GM19463 (cell line): Measurements from ENCODE around the gene COPA.
"Not testable (repeated sequence)": the region's sequence is repeated elsewhere in the genome, so short reads cannot be mapped to it uniquely, and the experiment has no call there.

Experiments used
- ATAC-seq: cut with Tn5 transposase; IDR thresholded peaks from one replicate; pipeline ENCODE4 v1.9.1; 2021; ENCODE audit warnings: mild to moderate bottlenecking, moderate library complexity; ENCODE audit not compliant: unreplicated experiment

Gene COPA

DNA sequence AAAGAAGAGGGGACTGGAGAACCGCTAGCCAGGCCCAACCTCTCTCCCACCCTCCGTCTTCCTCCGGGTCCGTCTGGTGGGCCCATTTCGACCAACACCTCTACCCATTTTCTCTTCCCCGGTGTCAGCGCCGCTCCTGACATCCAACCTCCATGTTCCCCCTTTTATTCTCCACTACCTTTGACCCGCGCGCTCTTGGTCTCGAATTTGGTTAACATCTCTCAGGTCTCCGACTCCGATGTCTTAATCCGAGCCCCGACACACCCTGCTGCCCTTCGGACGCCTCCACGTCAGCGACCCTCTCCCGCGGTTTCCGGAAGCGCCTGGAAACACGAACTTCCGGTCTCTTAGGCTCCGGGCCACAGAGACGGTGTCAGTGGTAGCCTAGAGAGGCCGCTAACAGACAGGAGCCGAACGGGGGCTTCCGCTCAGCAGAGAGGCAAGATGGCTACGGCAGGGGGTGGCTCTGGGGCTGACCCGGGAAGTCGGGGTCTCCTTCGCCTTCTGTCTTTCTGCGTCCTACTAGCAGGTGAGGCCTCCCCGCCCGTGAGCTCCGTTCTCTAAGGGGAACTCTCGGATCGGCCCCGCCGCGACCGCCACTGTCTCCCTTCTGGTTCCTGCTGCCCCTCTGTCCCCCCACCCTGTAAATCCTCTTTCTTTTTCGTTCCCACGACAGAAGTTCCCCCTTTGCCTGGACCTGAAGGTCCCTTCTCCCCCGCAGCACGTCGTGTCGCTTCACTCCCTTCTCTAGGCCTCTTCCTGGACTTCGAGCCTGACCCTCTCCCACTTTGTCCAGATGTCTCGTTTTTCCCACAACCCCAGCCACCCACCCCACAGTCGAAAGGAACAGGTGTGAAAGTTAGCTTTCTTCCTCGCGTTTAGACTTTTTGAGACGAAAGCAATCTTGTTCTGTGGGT is at the start of gene COPA, which contains the start of gene NCSTN:
Gene COPA (minus strand): TSS at position 298 of the 917 bp plus-strand sequence. CDS start 80 bp downstream, at position 218.
Gene NCSTN (plus strand): TSS at position 431 of the 917 bp plus-strand sequence. CDS start 14 bp downstream, at position 445.
- peak; percentile 94 for ATAC-seq

DNA sequence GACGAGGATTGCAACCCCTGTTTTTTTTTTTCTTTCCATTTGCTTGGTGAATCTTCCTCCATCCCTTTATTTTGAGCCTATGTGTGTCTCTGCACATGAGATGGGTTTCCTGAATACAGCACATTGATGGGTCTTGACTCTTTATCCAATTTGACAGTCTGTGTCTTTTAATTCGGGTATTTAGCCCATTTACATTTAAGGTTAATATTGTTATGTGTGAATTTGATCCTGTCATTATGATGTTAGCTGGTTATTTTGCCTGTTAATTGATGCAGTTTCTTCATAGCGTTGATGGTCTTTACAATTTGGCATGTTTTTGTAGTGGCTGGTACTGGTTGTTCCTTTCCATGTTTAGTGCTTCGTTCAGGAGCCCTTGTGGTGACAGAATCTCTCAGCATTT is 45.4 kb upstream of the COPA start:
- ATAC-seq, result not testable (repeated sequence)

DNA sequence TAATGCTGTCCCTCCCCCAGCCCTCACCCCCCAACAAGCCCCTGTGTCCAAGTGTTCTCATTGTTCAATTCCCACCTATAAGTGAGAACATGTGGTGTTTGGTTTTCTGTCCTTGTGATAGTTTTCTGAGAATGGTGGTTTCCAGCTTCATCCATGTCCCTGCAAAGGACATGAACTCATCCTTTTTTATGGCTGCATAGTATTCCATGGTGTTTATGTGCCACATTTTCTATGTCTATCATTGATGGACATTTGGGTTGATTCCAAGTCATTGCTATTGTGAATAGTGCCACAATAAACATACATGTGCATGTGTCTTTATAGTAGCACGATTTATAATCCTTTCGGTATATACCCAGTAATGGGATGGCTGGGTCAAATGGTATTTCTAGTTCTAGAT is 41.8 kb upstream of the COPA start:
- not testable (repeated sequence) for ATAC-seq

DNA sequence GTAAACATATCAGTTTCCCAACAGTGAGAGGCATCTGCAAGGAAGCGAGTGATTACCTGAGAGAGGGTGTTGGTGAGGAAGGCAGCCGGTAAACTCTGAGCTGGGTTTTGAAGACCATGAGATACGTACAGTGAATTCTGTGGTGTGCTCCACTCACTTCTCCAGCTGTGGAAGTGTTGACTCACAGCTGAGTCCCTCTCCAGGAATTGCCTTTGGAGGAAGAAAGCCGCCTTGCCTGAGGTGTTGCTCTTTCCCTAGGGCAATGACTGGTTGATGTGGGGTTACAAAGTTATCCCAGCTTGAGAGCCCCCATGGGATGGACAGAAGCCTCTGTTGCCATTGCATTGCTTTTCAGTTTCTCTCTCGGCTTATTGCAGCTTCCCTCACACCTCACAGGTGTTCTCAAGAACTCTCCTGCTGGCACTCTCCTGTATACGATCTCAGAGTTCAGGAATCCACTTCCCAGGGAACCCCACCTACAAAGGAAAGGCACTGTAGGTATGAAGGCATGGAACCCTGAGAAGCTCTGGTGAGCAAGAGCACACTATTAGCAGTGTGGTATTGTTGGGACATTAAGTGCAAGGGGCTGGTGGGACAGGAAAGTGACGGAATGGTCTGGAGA is 34.6 kb upstream of the COPA start:
- no peak for ATAC-seq

DNA sequence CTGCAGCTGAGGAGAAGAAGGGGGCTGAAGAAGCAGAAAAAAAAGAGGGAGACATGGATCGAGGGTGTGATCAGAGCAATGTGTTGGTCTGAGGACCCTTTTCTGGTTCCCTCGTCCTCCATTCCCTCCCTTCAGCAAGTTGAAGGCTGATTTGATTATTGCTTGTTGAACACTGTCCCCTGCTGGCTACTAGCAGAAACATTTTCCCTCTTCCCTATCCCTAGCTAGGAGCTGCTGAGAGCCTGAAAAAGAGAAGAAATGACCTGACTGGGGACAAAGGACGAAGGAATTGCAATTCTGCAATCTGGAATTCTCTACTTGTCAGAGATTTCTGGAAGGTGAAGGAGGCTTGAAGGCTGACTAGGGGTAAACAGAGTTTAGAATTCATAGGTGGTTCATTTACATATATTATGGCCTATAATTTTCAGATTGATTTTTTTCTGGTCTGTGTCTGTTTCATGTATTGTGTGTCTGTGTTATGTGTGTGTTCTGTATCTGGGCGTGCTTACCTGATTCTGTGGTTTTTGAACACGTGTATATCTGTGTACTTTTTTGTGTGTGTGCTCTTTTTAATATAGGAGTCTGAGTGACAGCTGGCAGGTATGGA is 33.6 kb upstream of the COPA start:
- peak; percentile 63 for ATAC-seq

DNA sequence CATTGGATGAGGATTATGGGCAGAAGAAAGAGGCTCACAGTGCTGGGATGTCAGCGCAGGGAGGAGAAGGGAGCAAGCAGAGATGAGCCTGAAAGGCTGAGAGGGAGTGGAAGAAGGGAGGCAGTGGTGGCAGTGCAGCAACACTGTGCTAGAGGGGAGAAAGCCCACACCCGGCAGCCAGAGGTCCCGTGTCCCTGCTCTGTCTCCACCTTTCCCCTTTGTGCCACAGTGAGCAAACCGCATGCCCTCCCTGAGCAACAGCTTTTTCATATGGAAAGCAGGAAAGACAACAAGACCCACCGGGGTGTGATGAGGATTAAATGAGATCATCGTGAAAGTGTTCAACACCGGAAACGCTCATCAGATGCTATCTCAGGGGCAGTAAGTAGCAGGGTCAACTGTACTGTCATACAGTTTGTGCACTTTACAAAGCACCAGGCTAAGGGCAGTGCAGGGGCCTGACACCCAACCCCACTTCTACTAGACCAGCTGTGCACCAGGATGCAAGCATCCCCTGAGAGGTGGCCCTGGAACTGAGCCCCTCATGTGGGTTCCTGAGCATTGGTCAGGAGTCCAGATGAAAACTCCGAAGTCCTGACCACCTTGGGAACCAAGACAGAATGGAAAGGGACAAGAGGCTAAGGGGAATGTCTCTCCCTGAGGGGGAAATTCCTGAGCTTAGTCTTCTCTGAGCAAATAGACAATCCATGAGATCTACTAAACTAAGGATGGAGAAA is 32.9 kb upstream of the COPA start:
- ATAC-seq, result peak; percentile 58

DNA sequence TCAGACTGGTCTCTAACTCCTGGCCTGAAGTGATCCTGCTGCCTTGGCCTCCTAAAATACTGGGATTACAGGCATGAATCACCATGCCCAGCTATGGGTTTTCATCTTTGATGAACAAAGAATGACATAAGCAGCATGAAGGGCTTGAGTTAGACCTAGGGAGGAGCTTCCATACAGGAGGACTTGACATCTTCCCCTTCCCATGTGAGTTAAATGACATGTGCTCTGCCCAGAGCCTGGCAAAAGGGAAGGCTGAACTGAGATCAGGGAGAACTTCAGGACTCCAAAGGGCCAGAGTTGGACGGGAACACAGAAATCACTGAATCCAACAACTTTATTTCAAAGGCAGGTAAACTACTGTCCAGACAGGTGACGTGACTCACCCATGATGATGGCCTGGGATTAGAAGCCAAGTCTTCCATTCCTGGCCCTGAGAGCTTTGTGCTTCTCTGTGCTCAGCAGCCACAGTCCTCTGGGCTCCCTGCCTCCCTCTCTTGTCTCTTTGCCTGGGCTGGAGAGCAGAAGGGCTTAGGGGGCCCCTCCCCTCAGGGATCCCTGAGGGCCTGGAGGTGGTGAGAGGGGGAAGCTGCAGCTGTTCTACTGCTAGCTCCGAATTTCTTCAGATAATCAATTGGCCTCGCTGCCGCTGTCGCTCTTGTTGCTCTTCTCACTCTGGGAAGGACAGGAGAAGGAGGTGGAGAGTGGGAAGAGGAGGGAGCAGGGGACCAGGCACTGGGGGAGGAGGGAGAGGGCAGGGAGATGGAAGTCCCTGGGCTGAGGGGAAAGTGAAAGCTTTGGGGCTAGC is 31.5 kb upstream of the COPA start:
- no peak for ATAC-seq

DNA sequence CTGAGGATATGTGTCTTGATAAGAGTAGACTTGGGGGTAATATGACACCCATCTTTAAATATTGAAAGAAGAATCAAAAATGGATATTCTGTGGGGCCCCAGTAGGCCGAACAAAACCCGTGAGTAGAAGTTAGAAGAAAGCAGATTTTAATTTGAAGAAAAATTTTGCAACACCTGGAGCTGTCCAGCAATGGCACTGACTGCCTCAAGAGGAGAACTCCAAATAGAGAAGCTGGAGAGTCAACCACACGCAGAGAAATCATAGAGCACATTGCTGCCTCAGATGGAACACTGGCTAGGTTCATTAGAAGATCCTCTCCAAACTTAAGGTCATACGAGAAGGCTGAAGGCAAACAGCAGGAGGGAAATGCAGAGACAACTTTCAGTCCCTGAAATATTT is 30.6 kb upstream of the COPA start:
- ATAC-seq, result no peak

DNA sequence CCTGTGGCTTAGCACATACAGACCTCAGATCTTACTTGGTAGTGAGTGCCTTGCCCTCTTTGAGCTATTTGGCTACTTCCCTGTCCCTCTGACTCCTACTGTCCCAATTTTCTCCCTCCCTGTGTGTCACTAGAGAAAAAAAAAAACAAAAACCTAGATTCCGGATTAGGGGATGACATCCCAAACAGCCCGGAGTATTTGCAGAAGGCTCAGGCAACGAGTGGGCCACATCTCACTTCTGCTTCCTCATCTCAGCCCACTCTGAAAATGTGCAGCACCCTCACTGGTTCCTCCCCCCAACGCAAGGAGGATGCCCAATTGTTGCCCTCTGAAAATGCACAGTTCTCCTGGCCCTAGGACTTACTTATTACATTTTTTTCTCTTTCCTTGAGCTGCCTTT is 28.7 kb upstream of the COPA start:
- no peak for ATAC-seq

DNA sequence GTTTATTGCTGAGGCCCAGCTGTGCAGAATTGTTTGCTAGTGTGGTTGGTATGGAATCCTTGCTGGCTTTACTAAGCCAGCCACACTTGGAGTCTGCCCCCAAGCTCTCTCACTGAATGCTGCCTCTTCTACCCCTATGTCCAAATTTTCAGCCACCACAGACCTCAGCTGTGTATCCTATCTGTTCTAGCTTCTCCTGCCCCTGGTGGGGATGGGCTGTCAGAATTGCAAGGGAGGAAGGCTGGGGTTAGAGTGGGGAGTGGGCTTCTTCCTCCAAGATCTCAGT is 28.2 kb upstream of the COPA start:
- ATAC-seq, result no peak

DNA sequence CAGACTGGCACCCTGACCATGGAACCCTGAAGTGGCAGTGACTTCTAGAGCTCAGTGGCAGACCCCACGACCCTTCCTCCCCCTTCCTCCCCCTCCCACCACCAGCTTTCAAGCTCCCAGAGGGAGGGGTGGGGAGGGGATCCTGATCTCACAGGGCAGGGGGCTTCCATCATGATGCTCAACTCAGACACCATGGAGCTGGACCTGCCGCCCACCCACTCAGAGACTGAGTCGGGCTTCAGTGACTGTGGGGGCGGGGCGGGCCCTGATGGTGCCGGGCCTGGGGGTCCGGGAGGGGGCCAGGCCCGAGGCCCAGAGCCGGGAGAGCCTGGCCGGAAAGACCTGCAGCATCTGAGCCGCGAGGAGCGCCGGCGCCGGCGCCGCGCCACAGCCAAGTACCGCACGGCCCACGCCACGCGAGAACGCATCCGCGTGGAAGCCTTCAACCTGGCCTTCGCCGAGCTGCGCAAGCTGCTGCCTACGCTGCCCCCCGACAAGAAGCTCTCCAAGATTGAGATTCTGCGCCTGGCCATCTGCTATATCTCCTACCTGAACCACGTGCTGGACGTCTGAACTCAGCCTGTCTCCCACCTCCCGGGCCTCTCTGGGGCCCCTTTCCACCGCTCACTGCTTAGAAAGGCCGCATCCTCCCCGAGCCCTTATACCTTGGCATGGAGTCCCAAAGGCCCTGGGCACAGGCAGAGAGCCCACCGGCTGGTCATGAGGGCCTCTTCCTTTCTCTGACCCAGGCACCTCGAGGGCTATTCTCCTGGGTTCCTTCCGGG is 27.7 kb upstream of the COPA start:
- ATAC-seq, result no peak

DNA sequence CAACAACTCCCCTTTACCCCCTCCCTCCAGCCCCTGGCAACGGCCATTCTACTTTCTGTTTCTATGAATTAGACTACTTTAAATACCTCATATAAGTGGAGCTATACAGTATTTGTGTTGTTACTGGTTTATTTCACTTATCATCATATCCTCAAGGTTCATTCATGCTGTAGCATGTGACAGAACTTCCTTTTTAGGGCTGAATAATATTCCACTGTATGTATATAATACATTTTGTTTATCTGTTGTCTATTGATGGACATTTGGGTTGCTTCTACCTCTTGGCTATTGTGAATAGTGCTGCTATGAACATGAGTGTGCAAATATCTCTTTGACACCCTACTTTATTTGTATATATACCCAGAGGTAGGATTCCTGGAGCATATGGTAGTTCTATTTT is 26.0 kb upstream of the COPA start:
- ATAC-seq, result no peak

DNA sequence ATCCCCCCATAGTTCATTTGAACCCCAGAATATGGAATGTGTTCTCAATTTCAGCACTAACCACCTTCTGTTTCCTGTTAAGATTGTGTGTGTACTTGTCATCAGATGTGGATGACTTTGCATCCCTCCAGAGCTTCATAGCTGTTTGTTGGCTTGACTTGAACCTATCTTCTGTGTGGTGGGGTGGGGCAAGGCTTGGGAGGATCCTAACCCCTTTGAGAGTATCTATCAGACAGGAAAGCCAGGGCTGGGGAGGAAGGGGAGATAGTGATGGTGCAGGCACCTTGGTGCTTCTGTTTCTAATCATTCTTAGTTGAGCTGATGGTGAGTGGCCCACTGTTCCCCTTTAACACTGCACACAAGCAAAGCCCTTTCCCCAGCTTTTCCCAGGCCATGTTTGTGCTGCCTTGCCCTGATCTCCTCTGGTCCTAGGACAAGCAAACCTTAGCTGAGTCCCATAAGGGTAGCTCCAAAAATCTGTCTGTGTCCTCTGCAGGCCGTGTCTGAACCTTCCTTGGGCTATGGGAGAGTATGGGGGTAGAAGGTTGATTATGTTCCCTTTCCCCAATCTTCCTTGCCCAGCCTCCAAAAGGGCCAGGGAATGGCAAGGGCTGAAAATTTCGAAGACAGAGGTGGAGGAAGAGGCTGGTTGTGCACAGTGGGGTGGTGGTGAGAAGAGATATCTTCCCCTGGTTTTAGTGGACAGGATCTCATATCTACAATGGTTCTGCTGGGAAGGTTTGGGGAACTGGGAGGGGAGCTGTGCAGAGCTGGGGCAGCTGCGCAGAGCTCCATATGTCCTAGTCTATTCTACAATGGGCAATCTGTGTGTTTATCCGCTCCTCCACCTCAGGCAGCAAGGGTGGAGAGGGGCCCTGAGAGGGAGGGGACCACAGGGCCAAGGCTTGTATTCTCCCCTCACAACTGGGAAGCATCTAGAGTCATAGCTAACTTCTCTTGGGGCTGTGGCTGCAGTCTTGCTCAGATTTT is 25.2 kb upstream of the COPA start:
- no peak for ATAC-seq

DNA sequence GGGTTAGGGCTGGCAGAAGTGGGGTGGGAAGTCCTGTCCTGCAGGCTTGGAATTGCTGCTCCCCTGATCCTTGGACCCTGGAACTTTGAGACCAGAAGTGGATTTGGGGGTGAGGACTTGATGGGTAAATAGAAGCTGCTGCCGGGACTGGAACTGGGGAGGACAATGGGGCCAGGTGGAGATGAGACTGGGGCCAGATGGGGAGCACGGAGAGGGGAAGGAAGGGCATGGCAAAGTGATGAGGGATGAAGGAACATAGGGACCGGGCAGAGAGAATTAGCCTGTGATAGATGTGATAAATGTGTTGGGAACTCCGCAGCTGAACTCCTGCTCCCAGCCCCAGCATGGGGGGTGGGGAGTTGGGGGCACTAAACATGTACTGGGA is 24.5 kb upstream of the COPA start:
- no peak for ATAC-seq

DNA sequence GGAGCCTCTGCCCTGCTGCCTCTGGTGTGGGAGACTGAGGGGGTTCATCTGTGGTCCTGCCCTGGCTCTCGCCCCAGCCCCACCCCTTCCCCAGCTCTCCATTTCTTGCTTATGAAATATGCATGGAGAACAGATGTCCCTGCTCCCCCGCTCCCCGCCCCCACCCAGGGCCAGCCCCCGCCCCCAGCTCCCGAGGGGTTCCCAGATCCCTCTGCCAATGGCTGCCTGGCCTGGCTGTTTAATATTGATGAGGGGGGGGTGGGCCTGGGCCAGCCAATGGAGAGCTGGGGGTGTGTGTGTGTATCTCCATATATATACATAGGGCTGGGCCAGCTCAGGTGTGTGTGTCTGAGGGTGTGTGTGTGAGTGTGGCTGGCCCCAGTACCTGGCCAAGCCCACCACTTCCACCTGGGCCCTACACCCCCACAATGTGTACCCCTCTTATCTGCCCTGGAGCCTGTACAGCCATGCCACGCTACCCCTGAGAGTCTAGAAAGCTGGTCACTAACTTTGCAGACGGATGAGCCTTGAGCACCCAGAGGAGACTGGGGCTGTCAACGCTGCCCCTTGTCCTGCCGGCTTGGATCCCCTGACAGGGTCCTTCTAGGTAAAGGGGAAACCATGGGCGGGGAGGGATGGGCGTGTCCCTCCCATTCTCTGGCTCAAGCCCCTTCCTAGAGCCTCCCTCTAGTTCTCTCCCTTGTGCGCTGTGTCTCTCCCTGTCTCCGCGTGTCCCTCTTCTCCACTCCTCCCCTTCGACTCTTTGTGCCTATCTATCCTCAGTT is 23.9 kb upstream of the COPA start, which contains the start of gene NHLH1:
Gene NHLH1 (plus strand): TSS at position 341 of the 785 bp plus-strand sequence. CDS start 3,661 bp downstream, outside the sequence.
- ATAC-seq, result no peak

DNA sequence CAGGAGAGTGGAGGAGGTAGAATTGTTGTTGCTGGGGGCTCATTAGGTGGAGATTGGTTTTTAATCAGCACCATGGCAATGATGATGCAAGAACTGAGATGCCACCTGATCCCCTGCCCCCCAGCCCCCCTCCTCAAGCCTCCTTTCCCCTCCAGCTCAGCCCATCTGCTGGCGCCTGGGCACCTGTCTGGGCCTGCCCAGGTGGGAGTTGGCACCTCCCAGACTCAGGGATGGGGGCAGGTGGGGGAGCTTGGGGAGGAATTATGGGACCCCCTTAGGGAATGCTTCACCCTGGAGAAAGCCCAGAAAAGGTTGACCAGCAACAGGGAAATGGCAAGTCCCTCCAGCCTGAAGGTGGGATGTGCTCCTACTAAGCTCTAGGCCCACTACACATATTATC is 22.3 kb upstream of the COPA start:
- no peak for ATAC-seq

DNA sequence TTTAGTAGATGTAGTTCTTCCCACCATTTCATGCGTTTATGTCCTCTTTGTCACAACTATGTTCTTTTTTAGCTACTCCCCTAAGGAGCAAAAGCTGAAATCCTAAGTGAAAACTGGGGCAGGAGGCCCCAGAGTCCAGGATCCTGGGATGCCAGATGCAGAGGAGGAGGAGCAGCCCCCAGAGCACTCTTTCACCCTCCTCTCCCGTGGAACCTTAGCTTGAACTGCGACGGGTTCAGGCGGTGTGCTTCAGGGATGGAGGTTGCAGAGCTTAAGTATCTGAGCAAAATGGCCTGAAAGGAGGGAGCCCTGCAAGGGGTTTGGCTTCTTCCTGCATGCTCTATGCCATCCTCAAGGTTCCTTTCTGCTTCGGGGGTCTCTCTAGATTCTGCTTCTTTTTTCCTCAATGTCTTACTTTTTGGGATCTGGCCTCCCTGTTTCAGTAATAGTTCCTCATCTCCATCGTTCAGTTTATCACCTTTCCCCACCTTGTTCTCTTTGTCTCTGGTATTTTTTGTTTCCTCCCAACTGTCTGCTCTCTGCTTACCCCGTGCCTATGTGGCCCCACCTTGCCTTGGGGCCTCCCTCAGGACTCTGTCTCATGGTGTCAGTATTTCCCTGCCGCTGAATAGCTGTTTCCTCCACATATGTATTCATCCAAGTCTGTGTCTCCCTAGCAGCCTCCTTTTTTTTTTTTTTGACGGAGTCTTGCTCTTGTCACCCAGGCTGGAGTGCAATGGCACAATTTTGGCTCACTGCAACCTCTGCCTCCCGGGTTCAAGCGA is 21.1 kb upstream of the COPA start:
- ATAC-seq, result no peak
